ENCODE measurements around the gene PRDM16. TPM values are rescaled to one million over a fixed set of nuclear protein-coding genes. Genes with fewer than 3 reads are reported as not detected.

PRDM16 gene
- total and polyA plus RNA-seq, 2 of the 8 experiments (the other 6 are each of a cell fraction or from before 2014, with no cell fraction given), result 0.39 to 0.43 TPM

DNA sequence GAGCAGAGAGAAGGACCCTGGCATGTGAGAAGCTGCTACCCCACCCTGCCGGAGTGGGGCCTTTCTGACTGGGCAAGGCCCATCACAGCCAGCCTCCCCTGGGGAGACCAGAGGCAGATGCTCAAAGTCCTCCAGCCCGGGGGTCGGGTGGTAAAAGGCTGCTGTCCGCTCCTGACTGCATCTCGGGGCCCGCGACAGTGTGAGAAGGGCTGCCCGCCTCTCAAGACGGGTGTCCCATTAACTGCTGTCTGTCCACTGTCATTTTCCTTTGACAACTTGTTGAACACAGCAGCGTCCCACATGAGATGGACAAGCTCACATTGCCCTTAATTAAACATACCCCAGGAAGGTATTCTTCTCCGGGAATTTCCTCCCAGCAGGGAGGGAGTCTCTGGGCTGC, 294.0 kb downstream of the PRDM16 start:
- no peak for TF ChIP-seq BCL11A (IDR thresholded peaks at IDR 0.05; ENCODE audit: low read depth in 2 of 2, low read length in 2 of 2)
- TF ChIP-seq JUND (IDR thresholded peaks at IDR 0.05; ENCODE audit: low read length), result no peak
- TF ChIP-seq TAF7 (optimal IDR thresholded peaks at IDR 0.05; ENCODE audit: borderline replicate concordance, low read depth, low read length), result no peak
- TF ChIP-seq ASH2L (IDR thresholded peaks at IDR 0.05; ENCODE audit: low read length), result no peak
- TF ChIP-seq PHF8 (conservative IDR thresholded peaks at IDR 0.05; ENCODE audit: low read depth, low read length), result no peak
- TF ChIP-seq EGR1 (IDR thresholded peaks at IDR 0.05; ENCODE audit: borderline replicate concordance, low read depth, low read length), result no peak
- no peak for TF ChIP-seq GTF2F1 (IDR thresholded peaks at IDR 0.05; ENCODE audit: borderline replicate concordance, low read depth, low read length)
- TF ChIP-seq MAFK (IDR thresholded peaks at IDR 0.05; ENCODE audit: low read depth, low read length), result no peak
- TF ChIP-seq TBP (IDR thresholded peaks at IDR 0.05; ENCODE audit: low read depth, low read length), result no peak
- TF ChIP-seq, protein P1, sequence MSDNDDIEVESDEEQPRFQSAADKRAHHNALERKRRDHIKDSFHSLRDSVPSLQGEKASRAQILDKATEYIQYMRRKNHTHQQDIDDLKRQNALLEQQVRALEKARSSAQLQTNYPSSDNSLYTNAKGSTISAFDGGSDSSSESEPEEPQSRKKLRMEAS (IDR thresholded peaks at IDR 0.05), result no peak
- no peak for TF ChIP-seq NANOG (IDR thresholded peaks at IDR 0.05; ENCODE audit: insufficient read depth, low read depth, low read length, poor library complexity, severe bottlenecking)
- TF ChIP-seq CHD1 (IDR thresholded peaks at IDR 0.05; ENCODE audit: low read depth, low read length), result no peak
- no peak for TF ChIP-seq HDAC6 (IDR thresholded peaks at IDR 0.05; ENCODE audit: low read depth, low read length)
- Histone ChIP-seq H3K79me1 (ENCODE audit: low read depth, low read length) (no peaks in the 10 kb centered on the region), H3K14ac (ENCODE audit: insufficient read length) (no peak overlapping the region), H3K4me1 (replicated peaks in 1 of 4; ENCODE audit: control insufficient read depth in 3 of 4, insufficient read depth in 4 of 4, low read length in 3 of 4) (peaks cover 0 to 6% (median 0%) of the 10 kb centered on the region in 4 experiments; a peak in 3 of 7 replicates), H3K9me3 (ENCODE audit: insufficient read depth in 2 of 2, low read depth in 1 of 2, low read length in 1 of 2) (no peaks in the 10 kb centered on the region), H2AFZ (ENCODE audit: low read length) (no peak overlapping the region), H4K8ac (ENCODE audit: extremely low read depth, insufficient read depth, low read length) (no peak overlapping the region), H3K9ac (replicated peaks in 1 of 4; ENCODE audit: extremely low read depth in 1 of 4, low read depth in 3 of 4, low read length in 3 of 4) (no peak overlapping the region), H2AK5ac (ENCODE audit: low read depth, low read length) (no peak overlapping the region), H3K4ac (replicated peaks; ENCODE audit: insufficient read length, low read depth, low read length) (no peak overlapping the region), H3K23me2 (ENCODE audit: low read depth, low read length) (no peaks in the 10 kb centered on the region), H3K27me3 (replicated peaks in 1 of 4; ENCODE audit: control insufficient read depth in 3 of 4, extremely low read depth in 1 of 4, insufficient read depth in 3 of 4, low read length in 3 of 4) (peaks cover 0 to 1% (median 0%) of the 10 kb centered on the region in 4 experiments; a peak in 2 of 7 replicates), H4K91ac (replicated peaks; ENCODE audit: insufficient read length, low read length) (no peak overlapping the region), H2BK5ac (ENCODE audit: low read depth, low read length) (no peak overlapping the region), H3K4me2 (ENCODE audit: insufficient read depth in 1 of 2, low read depth in 2 of 2, low read length in 2 of 2) (no peak overlapping the region), H3K56ac (replicated peaks; ENCODE audit: insufficient read length, low read depth, low read length) (no peak overlapping the region), H3K79me2 (ENCODE audit: control insufficient read depth in 1 of 2, insufficient read depth in 2 of 2, low read length in 2 of 2) (no peaks in the 10 kb centered on the region), H2BK120ac (replicated peaks; ENCODE audit: low read depth, low read length) (no peak overlapping the region), H3K23ac (ENCODE audit: insufficient read length) (no peak overlapping the region), H2BK20ac (ENCODE audit: low read length) (no peak overlapping the region), H4K20me1 (replicated peaks in 1 of 2; ENCODE audit: control insufficient read depth in 1 of 2, insufficient read depth in 2 of 2, low read length in 2 of 2) (no peaks in the 10 kb centered on the region), H3K36me3 (ENCODE audit: control insufficient read depth in 2 of 4, insufficient read depth in 4 of 4, low read length in 3 of 4) (no peaks in the 10 kb centered on the region), H4K5ac (ENCODE audit: insufficient read length, low read depth, low read length) (no peak overlapping the region), H2BK15ac (ENCODE audit: low read length) (no peak overlapping the region), H3K27ac (ENCODE audit: low read depth, low read length) (no peak overlapping the region), H3K4me3 (ENCODE audit: extremely low read depth in 1 of 4, insufficient read depth in 2 of 4, low read depth in 3 of 4, low read length in 4 of 4) (no peak overlapping the region), H2BK12ac (ENCODE audit: low read depth, low read length) (0 out of 2 replicates have a peak overlapping the region, but pooled peaks have one; percentile 50), H3K18ac (ENCODE audit: extremely low read depth, low read length) (no peak overlapping the region)
- 84% methylated on average over 8 of the region's 11 CpGs; no CpG with 5 or more reads in 1 of the 2 experiments for WGBS, 2 experiments (ENCODE audit: extremely low coverage in 1 of 2, insufficient coverage in 1 of 2, insufficient read length in 1 of 2, insufficient replicate concordance in 2 of 2, low coverage in 1 of 2, low lambda C conversion rate in 2 of 2, missing lambda C conversion rate in 1 of 2)
- ChIA-PET CTCF (ENCODE audit: partially characterized antibody) (interaction anchor here (0.9 to 2.6 kb wide), 6 partner anchors 9 to 41 kb away, joined by 3 to 8 read pairs (median 3); no protein-coding TSS in a partner anchor), POLR2A (ENCODE audit: partially characterized antibody) (no interaction called here)
- no peak for FAIRE-seq
- no peak for DNase-seq (ENCODE audit: low read depth in 1 of 2, low spot score in 2 of 2)

Measured in H1 (cell line).